H1 (cell line): Measurements from ENCODE around the gene TRIM43B. TPM values are rescaled to one million over a fixed set of nuclear protein-coding genes. Genes with fewer than 3 reads are reported as not detected.

ENCODE experiments used
- CBX5 ChIP-seq: fragments of 300-800, 300-1000 bp; sonication (generic); IDR thresholded peaks from 2 replicates; pipeline ENCODE4 v1.7.1; 2016; ENCODE audit warnings: antibody characterized with exemption, low read length, low read depth
- CHD1 ChIP-seq: IDR thresholded peaks from 2 replicates; pipeline ENCODE4 v1.6.1; 2012; ENCODE audit warnings: low read depth, low read length, improper control_type of control experiment
- CHD7 ChIP-seq: fragments of 300-600 bp; sonication (generic); IDR thresholded peaks from 2 replicates; pipeline ENCODE4 v1.7.1; 2012; ENCODE audit warnings: low read length, moderate library complexity, mild to moderate bottlenecking, inconsistent platforms; ENCODE audit not compliant: insufficient replicate concordance
- CTBP2 ChIP-seq: IDR thresholded peaks from 2 replicates; pipeline ENCODE4 v1.7.0; 2011; ENCODE audit warnings: borderline replicate concordance, mild to moderate bottlenecking, moderate library complexity, mixed read lengths, low read length; ENCODE audit not compliant: insufficient read depth, insufficient read length
- CTCF ChIP-seq, 3 experiments: IDR thresholded peaks; 1 replicate in 2 of 3; 2 replicates in 1 of 3; pipeline versions ENCODE4 v1.5.1 to v1.6.1; 2011; ENCODE audit warnings: low read length in 3 of 3, mild to moderate bottlenecking in 3 of 3, inconsistent platforms in 2 of 3, low read depth in 1 of 3, moderate library complexity in 1 of 3; ENCODE audit not compliant: insufficient read depth in 1 of 3; ENCODE audit errors: control extremely low read depth in 1 of 3
- JUN ChIP-seq: IDR thresholded peaks from 2 replicates; pipeline ENCODE4 v1.6.1; 2011; ENCODE audit warnings: low read depth, mild to moderate bottlenecking, improper control_type of control experiment, low read length
- NANOG ChIP-seq: IDR thresholded peaks from 2 replicates; pipeline ENCODE4 v1.6.1; 2011; ENCODE audit warnings: low read length, low read depth, mild to moderate bottlenecking, inconsistent platforms; ENCODE audit not compliant: insufficient read depth, poor library complexity, severe bottlenecking
- polyA plus RNA-seq, 7 experiments: library from polyadenylated mRNA; depleted of rRNA in 3 of 7; stranded (reverse) in 5 of 7; unstranded in 2 of 7; fragments of >200 nt in 5 of 7; fragments of 200-250 nt in 2 of 7; gene quantifications; 1 replicate in 5 of 7; 2 replicates in 1 of 7; 4 replicates in 1 of 7; pipeline versions ENCODE4 v1.2.1 to v1.2.3, GENCODE V29; 2011 to 2013; ENCODE audit warnings: missing spikeins in 2 of 7, mixed read lengths in 2 of 7
- total RNA-seq: library from RNA; stranded (reverse); fragmentation: NEBNext Ultra II Directional; extraction: Animal tissue kit (Norgen Biotek cat#: 25700); gene quantifications from 2 replicates; pipeline ENCODE4 v1.2.1, GENCODE V29; 2021

The TRIM43B gene
- total and polyA plus RNA-seq, 2 of the 8 experiments (the other 6 are each of a cell fraction or from before 2014, with no cell fraction given): not detected

- TF ChIP-seq CTCF (IDR thresholded peaks at IDR 0.05; ENCODE audit: control extremely low read depth in 1 of 3, insufficient read depth in 1 of 3, low read depth in 1 of 3, low read length in 3 of 3) (no peak), JUN (no peak), CHD1 (no peak), CTBP2 (no peak), CHD7 (no peak), NANOG (no peak), CBX5 (no peak)
- TF ChIP-seq, all 59 proteins: peak for 0
These were observed 16.3 kb upstream of the TRIM43B start (continued) for GRCh38 chr2:95500854-95501253.
